ENCODE results near the gene SLC35E1. TPM values are rescaled to one million over a fixed set of nuclear protein-coding genes. Genes with fewer than 3 reads are reported as not detected.
"Not testable (repeated sequence)": the region's sequence is repeated elsewhere in the genome, so short reads cannot be mapped to it uniquely, and the experiment has no call there.

Gene SLC35E1
- polyA plus RNA-seq, 1 of the 3 experiments (the other 2 are of a cell fraction) = 23.5 TPM

- peaks cover 7% of the 10 kb centered on the region for H3F3A ChIP-seq (replicated peaks; ENCODE audit: insufficient read depth)
Measured at GRCh38 chr19:16554776-16555175, 17.4 kb downstream of the SLC35E1 start.

GRCh38 chr19:16551902-16552301 is 20.3 kb downstream of the SLC35E1 start:
- H3F3A ChIP-seq (replicated peaks; ENCODE audit: insufficient read depth); H3K4me3 ChIP-seq (ENCODE audit: low read depth in 2 of 2, low read length in 1 of 2); H3K27ac ChIP-seq (ENCODE audit: low read depth in 2 of 2, low read length in 1 of 2); H3K9me3 ChIP-seq; DNase-seq; CTCF ChIA-PET; H3K9ac ChIP-seq; H3K4me1 ChIP-seq (ENCODE audit: control insufficient read depth in 1 of 2, insufficient read depth in 2 of 2, low read depth in 1 of 2, low read length in 1 of 2); H2AFZ ChIP-seq (ENCODE audit: low read depth); H3K9me2 ChIP-seq; H3K27me3 ChIP-seq (ENCODE audit: insufficient read depth); H3K4me2 ChIP-seq; H4K20me1 ChIP-seq (ENCODE audit: insufficient read depth); H3K79me2 ChIP-seq (ENCODE audit: insufficient read depth): not testable (repeated sequence)
- POLR2A ChIA-PET = interaction anchor here (0.6 kb wide), 1 partner anchor 45 kb away, joined by 4 read pairs; no protein-coding TSS in a partner anchor
- peaks cover 9 to 19% of the 10 kb centered on the region in 2 experiments for H3K36me3 ChIP-seq (replicated peaks in 1 of 2; ENCODE audit: control insufficient read depth in 1 of 2, insufficient read depth in 2 of 2, low read length in 1 of 2)
- WGBS (ENCODE audit: low lambda C conversion rate) = 96% methylated on average over 6 of the region's 6 CpGs

More at GRCh38 chr19:16554776-16555175, 17.4 kb downstream of the SLC35E1 start:
- peaks cover 2% of the 10 kb centered on the region; the same call in 1 of the 2 replicates for H4K20me1 ChIP-seq (ENCODE audit: insufficient read depth)
- peaks cover 2% of the 10 kb centered on the region; the same call in 1 of the 2 replicates for H3K79me2 ChIP-seq (ENCODE audit: insufficient read depth)
- H3K27me3 ChIP-seq (ENCODE audit: insufficient read depth) = no peaks in the 10 kb centered on the region
- H3K4me1 ChIP-seq (ENCODE audit: control insufficient read depth in 1 of 2, insufficient read depth in 2 of 2, low read depth in 1 of 2, low read length in 1 of 2) = no peaks in the 10 kb centered on the region
- no peak overlapping the region for H3K9ac ChIP-seq
- H2AFZ ChIP-seq (ENCODE audit: low read depth) = no peak overlapping the region
- POLR2A ChIA-PET = no interaction called here
- no peak for DNase-seq
- CTCF ChIA-PET = no interaction called here
- H3K4me3 ChIP-seq (ENCODE audit: low read depth in 2 of 2, low read length in 1 of 2) = no peak overlapping the region
- no peak overlapping the region for H3K27ac ChIP-seq (ENCODE audit: low read depth in 2 of 2, low read length in 1 of 2)
- H3K36me3 ChIP-seq (replicated peaks in 1 of 2; ENCODE audit: control insufficient read depth in 1 of 2, insufficient read depth in 2 of 2, low read length in 1 of 2) = peaks cover 17 to 23% of the 10 kb centered on the region in 2 experiments
- H3K9me3 ChIP-seq = no peaks in the 10 kb centered on the region
- 96% methylated on average over 8 of the region's 8 CpGs for WGBS (ENCODE audit: low lambda C conversion rate)
- no peaks in the 10 kb centered on the region for H3K9me2 ChIP-seq
- TF ChIP-seq POLR2AphosphoS5 (IDR thresholded peaks at IDR 0.05; ENCODE audit: low read depth, low read length) = no peak
- TF ChIP-seq MAX (IDR thresholded peaks at IDR 0.05; ENCODE audit: low read depth) = no peak
- no peak for TF ChIP-seq ELF1 (IDR thresholded peaks at IDR 0.05)
- TF ChIP-seq EP300 (IDR thresholded peaks at IDR 0.05; ENCODE audit: borderline replicate concordance in 1 of 2, low read depth in 1 of 2, low read length in 1 of 2) = no peak
- TF ChIP-seq USF2 (IDR thresholded peaks at IDR 0.05; ENCODE audit: borderline replicate concordance, low read depth, low read length) = no peak
- TF ChIP-seq GATA2 (CRISPR knock-in tag; IDR thresholded peaks at IDR 0.05) = no peak
- TF ChIP-seq YY1 (IDR thresholded peaks at IDR 0.05; ENCODE audit: low read depth) = no peak
- no peak for TF ChIP-seq FOXM1 (IDR thresholded peaks at IDR 0.05; ENCODE audit: low read depth)
- TF ChIP-seq NFIC (IDR thresholded peaks at IDR 0.05; ENCODE audit: borderline replicate concordance) = no peak
- TF ChIP-seq RFX5 (IDR thresholded peaks at IDR 0.05; ENCODE audit: low read length) = no peak
- no peak for TF ChIP-seq SIN3A (IDR thresholded peaks at IDR 0.05; ENCODE audit: borderline replicate concordance, low read depth, low read length)
- no peak for TF ChIP-seq FOXJ3 (CRISPR knock-in tag; IDR thresholded peaks at IDR 0.05)
- no peak for TF ChIP-seq EZH2phosphoT487 (IDR thresholded peaks at IDR 0.05; ENCODE audit: borderline replicate concordance, low read depth)
- no peak for TF ChIP-seq TCF12 (IDR thresholded peaks at IDR 0.05)
- TF ChIP-seq IRF3 (IDR thresholded peaks at IDR 0.05; ENCODE audit: low read depth, low read length) = no peak
- TF ChIP-seq REST (IDR thresholded peaks at IDR 0.05; ENCODE audit: low read depth, low read length) = no peak
- no peak for TF ChIP-seq RCOR1 (IDR thresholded peaks at IDR 0.05; ENCODE audit: low read length)
- no peak for TF ChIP-seq FOSL2 (IDR thresholded peaks at IDR 0.05; ENCODE audit: borderline replicate concordance, low read depth)
- no peak overlapping the region for H3K4me2 ChIP-seq
